ENCODE measurements around the gene ZDHHC1.
"Not testable (repeated sequence)": the region's sequence is repeated elsewhere in the genome, so short reads cannot be mapped to it uniquely, and the experiment has no call there.

ZDHHC1 gene

GRCh38 chr16:67429799-67430503 lies 13.7 kb upstream of the ZDHHC1 start:
- DNase-seq: no peak

GRCh38 chr16:67429053-67429798 lies 12.9 kb upstream of the ZDHHC1 start:
- no peak for DNase-seq

GRCh38 chr16:67428146-67428731 lies 12.0 kb upstream of the ZDHHC1 start:
- DNase-seq: peak; percentile 79

- no peak for DNase-seq
Observed at GRCh38 chr16:67426950-67427349, 10.7 kb upstream of the ZDHHC1 start.

GRCh38 chr16:67426022-67426421 lies 9.7 kb upstream of the ZDHHC1 start:
- no peak for DNase-seq

DNA sequence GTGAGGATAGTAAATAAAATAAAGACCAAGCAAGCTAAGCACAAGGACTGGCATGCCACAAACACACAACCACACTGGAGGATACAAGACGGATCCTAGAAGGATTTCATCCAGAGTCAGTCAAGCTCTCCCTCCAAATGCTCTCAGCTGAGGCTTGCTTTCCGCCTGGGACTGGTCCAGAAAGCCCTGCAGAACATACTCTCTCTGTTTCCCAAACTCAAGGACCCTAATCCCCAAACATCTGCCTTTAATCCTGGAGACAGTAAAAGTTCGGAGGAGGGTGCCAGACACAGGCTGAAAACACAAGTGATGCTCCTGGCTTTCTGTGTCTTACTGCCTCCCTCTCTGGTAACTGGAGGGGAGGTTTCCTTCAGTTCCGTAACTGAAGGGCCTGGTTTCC lies 9.3 kb upstream of the ZDHHC1 start:
- no peak for DNase-seq

DNA sequence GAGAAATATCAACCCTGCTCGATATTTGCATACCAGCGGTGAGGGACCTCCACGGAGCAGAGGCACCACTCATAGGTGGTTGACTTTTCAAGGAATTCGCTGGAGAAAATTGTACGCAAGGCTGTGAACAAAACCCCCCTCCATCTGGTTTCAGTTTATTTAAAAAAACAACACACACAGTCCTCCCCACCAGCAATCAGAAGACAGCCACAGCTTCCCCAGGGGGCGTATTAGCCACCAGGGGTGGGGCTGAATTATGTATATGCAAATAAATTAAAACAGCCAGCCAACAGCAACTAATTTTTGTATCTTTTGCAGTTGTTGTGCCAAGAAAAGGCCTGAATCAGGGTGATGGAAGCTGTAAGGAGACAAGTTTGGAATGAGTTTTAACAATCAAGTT lies 8.8 kb upstream of the ZDHHC1 start:
- no peak for DNase-seq

GRCh38 chr16:67424261-67424615 lies 8.0 kb upstream of the ZDHHC1 start:
- DNase-seq: no peak

DNA sequence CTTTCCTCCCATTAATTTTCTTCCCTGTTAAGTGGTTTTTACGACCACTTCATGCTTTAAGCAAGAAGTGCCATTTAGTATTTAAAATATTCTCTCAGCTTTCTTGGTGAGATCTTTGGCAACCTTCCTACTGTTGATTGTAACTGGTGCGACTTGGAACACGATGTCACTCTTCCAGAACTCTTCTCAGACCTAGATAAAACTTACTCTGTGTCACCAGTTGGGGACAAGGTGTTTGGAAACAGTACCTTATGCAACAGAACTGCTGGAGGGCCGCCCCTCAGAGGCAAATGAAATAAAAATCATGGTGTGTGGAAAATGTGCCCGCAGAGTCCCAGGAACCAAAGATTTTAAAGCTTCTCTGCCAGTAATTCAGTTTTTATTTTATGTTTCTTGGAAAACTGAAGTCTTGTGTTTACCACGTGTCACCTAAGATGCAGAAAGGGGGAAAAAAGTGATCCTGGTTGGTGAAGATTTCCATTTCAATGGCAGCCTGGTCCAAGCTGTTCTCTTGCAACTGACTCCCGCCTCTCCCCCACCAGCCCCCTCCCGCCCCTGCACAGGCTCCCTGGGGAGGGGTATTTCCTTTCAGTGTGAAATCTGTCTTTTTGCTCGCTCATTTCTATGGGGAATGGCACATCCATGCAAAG lies 7.5 kb upstream of the ZDHHC1 start:
- DNase-seq: no peak

DNA sequence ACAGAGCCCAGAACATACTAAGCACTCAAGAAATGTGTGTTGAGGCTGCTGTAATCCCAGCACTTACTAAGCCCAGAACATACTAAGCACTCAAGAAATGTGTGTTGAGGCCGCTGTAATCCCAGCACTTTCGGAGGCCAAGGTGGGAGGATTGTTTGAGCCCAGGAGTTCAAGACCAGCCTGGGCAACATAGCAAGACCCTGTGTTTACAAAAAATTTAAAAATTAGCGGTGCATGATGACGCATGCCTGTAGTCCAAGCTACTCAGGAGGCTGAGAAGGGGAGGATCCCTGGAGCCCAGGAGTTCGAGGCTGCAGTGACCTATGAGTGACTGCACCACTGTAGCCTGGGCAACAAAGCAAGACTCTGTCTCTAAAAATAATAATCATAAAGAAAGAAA lies 6.7 kb upstream of the ZDHHC1 start:
- no peak for DNase-seq

DNA sequence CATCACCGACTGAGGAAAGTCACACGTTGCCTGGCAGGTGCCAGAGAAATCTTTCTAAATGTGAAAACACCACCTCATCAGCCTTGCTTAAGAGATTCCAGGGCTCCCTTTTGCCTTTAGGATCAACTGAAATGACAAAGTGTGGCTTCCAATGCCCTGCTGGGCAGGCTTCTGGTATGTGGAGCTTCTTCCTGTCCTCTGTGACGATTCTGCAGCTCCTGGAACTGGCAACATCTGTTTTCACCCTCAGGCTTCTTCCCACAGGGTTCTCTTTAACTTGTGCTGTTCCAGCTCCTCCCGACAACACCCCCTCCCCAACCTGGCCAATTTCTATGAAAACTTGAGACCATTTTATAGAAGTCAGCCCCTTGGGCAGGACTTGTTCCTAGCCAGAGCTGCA lies 4.8 kb upstream of the ZDHHC1 start:
- DNase-seq: no peak

DNA sequence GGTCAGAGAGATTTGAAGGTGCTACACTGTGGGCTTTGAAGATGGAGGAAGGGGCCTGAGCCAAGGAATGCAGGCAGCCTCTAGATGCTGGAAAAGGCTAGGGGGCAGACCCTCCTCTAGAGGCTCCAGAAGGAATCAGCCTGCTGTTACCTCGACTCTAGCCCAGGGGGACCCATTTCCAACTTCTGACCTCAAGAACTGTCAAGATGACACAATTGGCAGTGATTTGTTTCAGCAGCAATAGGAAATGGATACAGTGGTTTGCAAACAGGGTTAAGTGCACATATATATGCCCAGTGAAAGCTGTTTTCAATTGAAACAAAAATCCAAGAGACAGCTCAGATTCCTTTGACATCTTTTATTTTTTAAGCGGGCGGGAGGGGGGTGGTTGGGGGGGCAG lies 3.7 kb upstream of the ZDHHC1 start:
- no peak for DNase-seq

- DNase-seq: no peak
Observed at GRCh38 chr16:67419502-67419901, 3.2 kb upstream of the ZDHHC1 start.

DNA sequence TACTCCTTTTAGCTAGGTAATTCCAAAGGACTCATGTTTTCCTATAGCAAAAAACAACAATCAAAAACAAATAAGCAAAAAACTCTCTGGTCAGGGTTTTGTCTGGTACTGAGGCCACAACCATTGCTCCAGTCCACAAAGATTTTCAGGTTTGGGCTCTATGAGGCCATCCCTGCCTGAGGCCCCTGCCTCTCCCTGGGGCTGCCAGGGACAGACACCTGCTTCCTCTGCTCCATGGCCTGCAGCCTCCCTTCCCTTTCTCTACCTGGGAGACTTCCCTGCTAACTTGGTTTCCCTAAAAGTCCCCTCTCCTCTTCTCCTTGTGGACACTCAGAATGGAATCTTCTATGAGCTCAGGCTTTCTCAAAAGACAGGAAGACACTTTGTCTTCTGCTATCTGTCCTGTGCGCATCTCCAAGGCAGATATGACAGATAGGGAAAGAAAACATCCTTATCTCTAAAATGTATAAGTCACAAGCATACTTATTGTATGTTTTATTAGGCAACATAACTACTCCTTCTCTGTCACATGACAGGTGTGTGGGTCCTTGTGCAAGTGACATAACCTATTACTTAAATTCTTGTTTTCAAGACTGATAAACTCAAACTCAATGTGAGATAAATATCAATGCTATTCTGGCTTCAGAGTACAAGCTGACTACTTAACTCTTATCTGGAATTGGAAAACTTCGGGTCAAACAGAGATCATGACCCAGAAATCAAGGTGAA lies 1.2 kb upstream of the ZDHHC1 start:
- no peak for DNase-seq

DNA sequence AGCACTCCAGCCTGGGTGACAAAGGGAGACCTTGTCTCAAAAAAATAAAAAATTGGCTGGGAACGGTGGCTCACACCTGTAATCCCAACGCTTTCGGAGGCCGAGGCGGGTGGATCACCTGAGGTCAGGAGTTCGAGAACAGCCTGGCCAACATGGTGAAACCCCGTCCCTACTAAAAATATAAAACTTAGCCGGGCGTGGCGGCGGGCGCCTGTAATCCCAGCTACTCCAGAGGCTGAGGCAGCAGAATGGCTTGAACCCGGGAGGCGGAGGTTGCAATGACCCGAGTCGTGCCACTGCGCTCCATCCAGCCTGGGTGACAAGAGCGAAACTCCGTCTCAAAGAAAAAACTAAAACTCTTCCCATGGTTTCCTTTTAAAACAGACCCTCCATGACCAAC lies 856 bp downstream of the ZDHHC1 start:
- DNase-seq: not testable (repeated sequence)

- DNase-seq: no peak
Observed at GRCh38 chr16:67413978-67414911, 2.0 kb downstream of the ZDHHC1 start.

DNA sequence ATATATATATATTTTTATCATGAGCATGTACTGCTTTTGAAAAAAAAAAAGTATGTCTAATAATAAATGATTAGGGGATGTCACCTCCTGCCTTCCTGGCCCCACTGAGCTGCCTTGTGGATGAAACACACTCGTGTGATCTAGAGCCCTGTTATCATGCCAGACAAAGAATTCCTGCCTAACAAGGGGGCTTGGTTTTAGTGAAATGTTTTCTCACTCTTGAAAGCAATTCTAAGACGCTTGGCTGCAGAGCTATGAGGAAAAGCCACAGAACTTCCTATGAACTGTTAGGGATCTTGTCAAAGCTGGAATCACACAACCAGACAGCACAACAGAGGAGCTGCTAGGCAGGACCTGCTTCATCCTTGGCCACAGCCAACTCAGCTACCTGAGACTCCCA lies 4.0 kb downstream of the ZDHHC1 start:
- DNase-seq: no peak

DNA sequence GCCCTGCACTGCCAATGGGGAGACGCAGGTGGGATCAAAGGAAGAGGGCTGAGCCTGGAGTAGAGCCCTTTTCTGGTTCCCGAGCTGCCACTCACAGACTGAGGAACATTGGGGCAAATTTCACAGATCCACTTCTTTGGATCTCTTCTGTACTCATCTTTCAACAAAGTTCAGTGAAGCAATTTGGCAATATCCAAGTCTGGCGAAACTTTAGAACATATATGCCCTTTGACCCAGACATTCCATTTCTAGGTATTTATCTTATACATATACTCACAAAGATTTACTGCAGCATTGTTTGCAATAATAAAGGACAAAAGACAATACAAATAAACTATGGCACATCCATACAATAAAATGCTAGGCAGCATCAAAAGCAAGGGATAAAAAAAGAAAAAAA lies 4.9 kb downstream of the ZDHHC1 start:
- no peak for DNase-seq

- no peak for DNase-seq
Observed at GRCh38 chr16:67409631-67410030, 6.6 kb downstream of the ZDHHC1 start.

DNA sequence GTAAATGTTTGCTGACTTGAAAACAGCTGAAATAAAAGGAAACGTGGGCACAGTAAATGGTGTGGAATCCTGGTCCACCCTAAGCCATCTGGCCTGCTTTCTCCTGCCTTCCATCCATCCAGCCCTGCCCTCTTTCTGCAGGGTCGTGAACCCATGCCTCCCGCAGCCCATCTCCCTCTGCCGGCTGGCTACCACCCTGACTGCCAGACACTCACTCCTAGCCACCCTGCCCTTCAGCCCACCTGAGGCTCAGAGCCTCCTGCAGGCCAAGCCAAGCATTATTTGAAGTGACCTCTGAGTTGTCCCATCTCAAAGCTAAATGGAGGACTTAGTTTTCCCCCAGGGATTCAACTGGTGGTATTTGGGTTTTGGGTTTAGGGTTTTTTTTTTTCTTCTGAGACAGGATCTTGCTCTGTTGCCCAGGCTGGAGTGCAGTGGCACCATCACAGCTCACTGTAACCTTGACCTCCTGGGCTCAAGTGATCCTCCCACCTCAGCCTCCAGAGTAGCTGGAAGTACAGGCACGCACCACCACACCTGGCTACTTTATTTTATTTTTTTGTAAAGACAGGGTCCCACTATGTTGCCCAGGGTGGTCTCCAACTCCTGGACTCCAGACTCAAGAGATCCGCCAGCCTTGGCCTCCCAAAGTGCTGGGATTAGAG lies 8.4 kb downstream of the ZDHHC1 start:
- no peak for DNase-seq

GRCh38 chr16:67407176-67407787 lies 9.0 kb downstream of the ZDHHC1 start:
- DNase-seq: no peak
